OCI-LY1 (cell line): ENCODE measurements around the gene ZMIZ1.

Source experiments
- H2AFZ ChIP-seq: fragments of 200-600 bp; sonication (generic), shearing (Covaris generic); 2 replicates; pipeline ENCODE4 v1.6.0; 2014; ENCODE audit warnings: antibody characterized with exemption, mild to moderate bottlenecking, low read length
- H3F3A ChIP-seq: fragments of 200-600 bp; sonication (generic), shearing (Covaris generic); 2 replicates; pipeline ENCODE4 v1.6.0; 2014; ENCODE audit warnings: mild to moderate bottlenecking, antibody characterized with exemption, low read length, moderate library complexity; ENCODE audit not compliant: insufficient read depth
- H3K27ac ChIP-seq: fragments of 200-600 bp; sonication (generic); 2 replicates; pipeline ENCODE4 v1.5.1; 2014; ENCODE audit warnings: low read length, mixed run types, mild to moderate bottlenecking, low read depth; ENCODE audit not compliant: poor library complexity, severe bottlenecking
- H3K27me3 ChIP-seq: fragments of 200-600 bp; sonication (generic); 2 replicates; pipeline ENCODE4 v1.6.0; 2014; ENCODE audit warnings: antibody characterized with exemption, mild to moderate bottlenecking, low read length, moderate library complexity; ENCODE audit not compliant: insufficient read depth
- H3K36me3 ChIP-seq: fragments of 200-600 bp; sonication (generic); 2 replicates; pipeline ENCODE4 v1.6.1; 2014; ENCODE audit warnings: mild to moderate bottlenecking, antibody characterized with exemption, low read length, moderate library complexity, mixed read lengths; ENCODE audit not compliant: insufficient read depth
- H3K4me1 ChIP-seq: fragments of 200-600 bp; sonication (generic); 2 replicates; pipeline ENCODE4 v1.5.1; 2014; ENCODE audit warnings: mild to moderate bottlenecking, low read length, moderate library complexity; ENCODE audit not compliant: insufficient read depth, severe bottlenecking
- H3K4me2 ChIP-seq: fragments of 200-600 bp; sonication (generic), shearing (Covaris generic); 2 replicates; pipeline ENCODE4 v1.6.1; 2014; ENCODE audit warnings: low read length
- H3K4me3 ChIP-seq: fragments of 200-600 bp; sonication (generic); 2 replicates; pipeline ENCODE4 v1.5.1; 2014; ENCODE audit warnings: low read length, low read depth, mild to moderate bottlenecking, mixed read lengths; ENCODE audit not compliant: poor library complexity, severe bottlenecking
- H3K79me2 ChIP-seq: fragments of 200-600 bp; shearing (Covaris generic); 2 replicates; pipeline ENCODE4 v1.6.1; 2016; ENCODE audit warnings: mixed run types, low read length, mixed read lengths; ENCODE audit not compliant: insufficient read depth
- H3K9ac ChIP-seq: fragments of 200-600 bp; sonication (generic), shearing (Covaris generic); 2 replicates; pipeline ENCODE4 v1.6.1; 2014; ENCODE audit warnings: mild to moderate bottlenecking, low read length, mixed read lengths
- H3K9me2 ChIP-seq: fragments of 200-600 bp; sonication (generic), shearing (Covaris generic); 2 replicates; pipeline ENCODE4 v1.6.1; 2014; ENCODE audit warnings: low read depth, mild to moderate bottlenecking, low read length, mixed read lengths
- H3K9me3 ChIP-seq: fragments of 200-600 bp; shearing (Covaris generic); 2 replicates; pipeline ENCODE4 v1.6.1; 2014; ENCODE audit warnings: low read length, mixed read lengths
- H4K20me1 ChIP-seq: fragments of 200-600 bp; sonication (generic), shearing (Covaris generic); 2 replicates; pipeline ENCODE4 v1.6.0; 2016; ENCODE audit warnings: mild to moderate bottlenecking, low read length; ENCODE audit not compliant: insufficient read depth
- CTCF ChIP-seq: fragments of 200-600 bp; sonication (generic), shearing (Covaris generic); IDR thresholded peaks from 2 replicates; pipeline ENCODE4 v1.5.1; 2017; ENCODE audit warnings: mild to moderate bottlenecking, antibody characterized with exemption, low read length, moderate library complexity, mixed read lengths
- EZH2 ChIP-seq: fragments of 200-600 bp; sonication (generic), shearing (Covaris generic); IDR thresholded peaks from 2 replicates; pipeline ENCODE4 v1.8.0; 2017; ENCODE audit warnings: borderline replicate concordance, mixed run types, mild to moderate bottlenecking, antibody characterized with exemption, low read length, moderate library complexity, mixed read lengths

The ZMIZ1 gene

GRCh38 chr10:79182781-79183467 lies 114.2 kb downstream of the ZMIZ1 start:
- no peak overlapping the region for H3K9ac ChIP-seq
- no peak overlapping the region for H3K4me2 ChIP-seq
- no peaks in the 10 kb centered on the region for H3K79me2 ChIP-seq
- no peaks in the 10 kb centered on the region for H3F3A ChIP-seq
- no peaks in the 10 kb centered on the region for H3K9me2 ChIP-seq
- H2AFZ ChIP-seq: no peak overlapping the region
- no peaks in the 10 kb centered on the region for H3K9me3 ChIP-seq
- H3K36me3 ChIP-seq: no peaks in the 10 kb centered on the region
- no peaks in the 10 kb centered on the region for H3K4me1 ChIP-seq
- TF ChIP-seq CTCF (no peak), EZH2 (no peak)
- no peak overlapping the region for H3K27ac ChIP-seq
- no peaks in the 10 kb centered on the region for H4K20me1 ChIP-seq
- no peaks in the 10 kb centered on the region; the same call in 1 of the 2 replicates for H3K27me3 ChIP-seq
- H3K4me3 ChIP-seq: no peak overlapping the region

- H3K9ac ChIP-seq: no peak overlapping the region
- H3K79me2 ChIP-seq: no peaks in the 10 kb centered on the region
- H3K27me3 ChIP-seq: no peaks in the 10 kb centered on the region; the same call in 1 of the 2 replicates
- H3K9me3 ChIP-seq: no peaks in the 10 kb centered on the region
- no peaks in the 10 kb centered on the region for H3K9me2 ChIP-seq
- H3F3A ChIP-seq: no peaks in the 10 kb centered on the region
- no peak overlapping the region for H3K27ac ChIP-seq
- H2AFZ ChIP-seq: no peak overlapping the region
- no peak overlapping the region for H3K4me2 ChIP-seq
- no peak overlapping the region for H3K4me3 ChIP-seq
- H4K20me1 ChIP-seq: no peaks in the 10 kb centered on the region
- no peaks in the 10 kb centered on the region for H3K36me3 ChIP-seq
- TF ChIP-seq CTCF: no peak
- TF ChIP-seq EZH2: no peak
- no peaks in the 10 kb centered on the region for H3K4me1 ChIP-seq
Observed at GRCh38 chr10:79183468-79183865, 114.7 kb downstream of the ZMIZ1 start.

GRCh38 chr10:79184145-79184625 lies 115.4 kb downstream of the ZMIZ1 start:
- no peak overlapping the region for H3K27ac ChIP-seq
- no peaks in the 10 kb centered on the region for H3K9me3 ChIP-seq
- H3K4me1 ChIP-seq: no peaks in the 10 kb centered on the region
- H3K9me2 ChIP-seq: no peaks in the 10 kb centered on the region
- H3F3A ChIP-seq: no peaks in the 10 kb centered on the region
- no peaks in the 10 kb centered on the region; the same call in 1 of the 2 replicates for H3K27me3 ChIP-seq
- no peak overlapping the region for H3K4me3 ChIP-seq
- no peaks in the 10 kb centered on the region for H4K20me1 ChIP-seq
- no peak overlapping the region for H3K9ac ChIP-seq
- H2AFZ ChIP-seq: no peak overlapping the region
- TF ChIP-seq EZH2: no peak
- no peak for TF ChIP-seq CTCF
- H3K36me3 ChIP-seq: no peaks in the 10 kb centered on the region
- no peak overlapping the region for H3K4me2 ChIP-seq
- H3K79me2 ChIP-seq: no peaks in the 10 kb centered on the region
